Endodermal cell (in vitro differentiated cells): ENCODE measurements around the gene P2RY11. TPM values are rescaled to one million over a fixed set of nuclear protein-coding genes. Genes with fewer than 3 reads are reported as not detected.

Experiments
- DNase-seq: peaks from one replicate; pipeline ENCODE4 v3.0.0-alpha.2; 2017
- H3K27ac ChIP-seq: 2 replicates; pipeline ENCODE4 v1.5.1; 2013; ENCODE audit warnings: mild to moderate bottlenecking, low read depth, low read length, moderate library complexity
- H3K27me3 ChIP-seq: 2 replicates; pipeline ENCODE4 v1.6.1; 2013; ENCODE audit warnings: mild to moderate bottlenecking, low read length, moderate library complexity; ENCODE audit not compliant: insufficient read depth, control insufficient read depth, poor library complexity, severe bottlenecking
- H3K36me3 ChIP-seq: 2 replicates; pipeline ENCODE4 v1.7.0; 2013; ENCODE audit warnings: mild to moderate bottlenecking, low read length, moderate library complexity; ENCODE audit not compliant: control insufficient read depth, insufficient read depth
- H3K4me1 ChIP-seq: one replicate; pipeline ENCODE4 v1.7.0; 2013; ENCODE audit warnings: low read length; ENCODE audit not compliant: control insufficient read depth, insufficient read depth
- H3K4me3 ChIP-seq: 2 replicates; pipeline ENCODE4 v1.5.1; 2013; ENCODE audit warnings: mild to moderate bottlenecking, low read length, moderate library complexity
- H3K9ac ChIP-seq: 2 replicates; pipeline ENCODE4 v1.6.1; 2013; ENCODE audit warnings: mild to moderate bottlenecking, low read length, moderate library complexity; ENCODE audit not compliant: poor library complexity, severe bottlenecking; ENCODE audit errors: extremely low read depth
- H3K9me3 ChIP-seq: 2 replicates; pipeline ENCODE4 v1.6.1; 2013; ENCODE audit warnings: mild to moderate bottlenecking, low read length, moderate library complexity; ENCODE audit not compliant: control insufficient read depth
- H3K27ac Mint-ChIP-seq: 2 replicates; pipeline ENCODE4 v1.8.0; 2020; ENCODE audit warnings: mixed read lengths
- H3K27me3 Mint-ChIP-seq: 2 replicates; pipeline ENCODE4 v1.8.0; 2021; ENCODE audit warnings: mild to moderate bottlenecking, mixed read lengths; ENCODE audit not compliant: insufficient read depth
- H3K36me3 Mint-ChIP-seq: 2 replicates; pipeline ENCODE4 v1.8.0; 2020; ENCODE audit warnings: low read depth, mixed read lengths
- H3K4me1 Mint-ChIP-seq: 2 replicates; pipeline ENCODE4 v1.8.0; 2020; ENCODE audit warnings: mixed read lengths
- H3K4me3 Mint-ChIP-seq: 2 replicates; pipeline ENCODE4 v1.8.0; 2020; ENCODE audit warnings: mild to moderate bottlenecking, moderate library complexity, mixed read lengths
- H3K9me3 Mint-ChIP-seq: 2 replicates; pipeline ENCODE4 v1.8.0; 2020; ENCODE audit warnings: mild to moderate bottlenecking, mixed read lengths
- CTCF ChIP-seq: fragments of 200-600 bp; sonication (generic); conservative IDR thresholded peaks from 2 replicates; pipeline ENCODE4 v1.5.0; 2021; ENCODE audit warnings: antibody characterized with exemption, mild to moderate bottlenecking
- WGBS, 2 experiments: methylation state at CpG; one replicate each; pipeline versions ENCODE4 v1.1.5 to v1.1.7; 2013; ENCODE audit warnings: missing lambda C conversion rate in 2 of 2, mixed read lengths in 1 of 2; ENCODE audit not compliant: insufficient coverage in 1 of 2, insufficient read length in 1 of 2; 5-methylcytosine and 5-hydroxymethylcytosine counted together
- total RNA-seq, 2 donors: library from RNA; stranded (reverse); fragmentation: NEBNext Ultra II Directional in 1 of 2; extraction: Animal tissue kit (Norgen Biotek cat#: 25700) in 1 of 2; gene quantifications; 2 replicates in 1 of 2; 3 replicates in 1 of 2; pipeline ENCODE4 v1.2.1, GENCODE V29; 2021

P2RY11 gene
- total RNA-seq, 2 donors from 2014 or later: 9.0 to 14.8 TPM

GRCh38 chr19:10142701-10143375 lies 31.3 kb downstream of the P2RY11 start:
- H3K36me3 ChIP-seq: peaks cover 86% of the 10 kb centered on the region
- no peak overlapping the region for H3K9ac ChIP-seq
- Mint-ChIP-seq H3K4me3 (no peak overlapping the region), H3K4me1 (no peaks in the 10 kb centered on the region), H3K27me3 (no peaks in the 10 kb centered on the region), H3K36me3 (peaks cover 76% of the 10 kb centered on the region), H3K27ac (no peak overlapping the region), H3K9me3 (no peaks in the 10 kb centered on the region)
- no peak for DNase-seq
- no peak for TF ChIP-seq CTCF
- H3K4me3 ChIP-seq: no peak overlapping the region
- H3K9me3 ChIP-seq: no peaks in the 10 kb centered on the region
- no peaks in the 10 kb centered on the region for H3K27me3 ChIP-seq
- no peak overlapping the region for H3K27ac ChIP-seq
- H3K4me1 ChIP-seq: no peaks in the 10 kb centered on the region
- 86 to 90% methylated on average over 15 of the region's 15 CpGs for WGBS, 2 experiments

- peaks cover 74% of the 10 kb centered on the region for H3K36me3 Mint-ChIP-seq
- Histone ChIP-seq H3K36me3 (peaks cover 82% of the 10 kb centered on the region), H3K27ac (no peak overlapping the region), H3K27me3 (no peaks in the 10 kb centered on the region), H3K4me3 (no peak overlapping the region), H3K9me3 (no peaks in the 10 kb centered on the region), H3K4me1 (no peaks in the 10 kb centered on the region), H3K9ac (no peak overlapping the region)
- no peak for DNase-seq
- no peak for TF ChIP-seq CTCF
- H3K4me3 Mint-ChIP-seq: no peak overlapping the region
- no peaks in the 10 kb centered on the region for H3K9me3 Mint-ChIP-seq
- H3K4me1 Mint-ChIP-seq: no peaks in the 10 kb centered on the region
- H3K27ac Mint-ChIP-seq: no peak overlapping the region
- no peaks in the 10 kb centered on the region for H3K27me3 Mint-ChIP-seq
- 93 to 94% methylated on average over 11 of the region's 11 CpGs for WGBS, 2 experiments
Observed at GRCh38 chr19:10143681-10144080, 32.2 kb downstream of the P2RY11 start.

DNA sequence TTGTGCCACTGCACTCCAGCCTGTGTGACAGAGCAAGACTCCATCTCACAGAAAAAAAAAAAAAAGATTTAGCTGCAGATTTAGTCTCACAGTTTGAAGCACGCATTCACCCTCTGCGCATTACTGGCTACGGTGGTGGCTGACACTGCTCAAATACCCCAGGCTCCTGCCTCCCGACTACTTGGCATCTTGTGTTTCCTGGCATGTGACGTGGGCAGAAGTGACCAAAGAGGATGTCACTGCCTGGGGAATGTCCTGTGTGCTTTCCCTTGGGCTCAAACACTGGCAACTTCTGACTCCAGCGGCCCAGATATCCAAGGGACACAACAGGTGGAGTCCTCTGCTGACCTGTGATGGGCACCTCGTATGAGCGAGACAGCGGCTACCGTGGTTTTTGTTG lies 32.9 kb downstream of the P2RY11 start:
- Histone ChIP-seq H3K4me3 (no peak overlapping the region), H3K4me1 (no peaks in the 10 kb centered on the region), H3K9ac (no peak overlapping the region), H3K9me3 (no peaks in the 10 kb centered on the region), H3K36me3 (peaks cover 80% of the 10 kb centered on the region), H3K27ac (no peak overlapping the region), H3K27me3 (no peaks in the 10 kb centered on the region)
- no peak overlapping the region for H3K4me3 Mint-ChIP-seq
- H3K4me1 Mint-ChIP-seq: no peaks in the 10 kb centered on the region
- no peak for DNase-seq
- peaks cover 76% of the 10 kb centered on the region for H3K36me3 Mint-ChIP-seq
- H3K27ac Mint-ChIP-seq: no peak overlapping the region
- no peaks in the 10 kb centered on the region for H3K27me3 Mint-ChIP-seq
- 94 to 96% methylated on average over 10 of the region's 10 CpGs for WGBS, 2 experiments
- no peak for TF ChIP-seq CTCF
- H3K9me3 Mint-ChIP-seq: no peaks in the 10 kb centered on the region
